ENCODE data around the gene TRPM7. TPM values are rescaled to one million over a fixed set of nuclear protein-coding genes. Genes with fewer than 3 reads are reported as not detected.

The TRPM7 gene
- total RNA-seq, 1 donor from 2014 or later: 43.6 TPM

DNA sequence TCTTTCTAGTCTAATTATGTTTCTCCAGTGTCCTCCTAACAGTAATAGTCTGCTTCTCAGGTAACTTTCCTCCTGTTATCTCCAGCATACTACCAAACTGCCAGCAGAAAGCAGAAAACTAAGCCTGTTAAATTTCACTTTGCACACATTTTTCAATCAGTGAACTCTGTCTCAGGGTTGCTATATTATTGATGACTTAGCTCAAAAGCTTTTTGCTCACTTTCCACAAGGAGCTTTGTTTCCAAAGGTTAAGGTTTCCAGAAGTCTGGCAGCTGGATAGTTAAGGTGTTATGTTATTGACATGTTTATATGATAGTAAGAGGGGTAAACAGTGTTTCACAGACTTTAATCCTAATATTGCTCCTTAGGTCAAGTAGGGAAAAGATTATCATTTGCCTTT is 5.1 kb downstream of the TRPM7 start:
- no peak for DNase-seq (ENCODE audit: extremely low spot score, unreplicated experiment)
- Mint-ChIP-seq H3K4me3 (peak overlapping the region; percentile 58), H3K27ac (peak overlapping the region; percentile 74), H3K4me1 (ENCODE audit: unreplicated experiment) (peaks cover 20% of the 10 kb centered on the region), H3K27me3 (no peaks in the 10 kb centered on the region), H3K36me3 (peaks cover 19% of the 10 kb centered on the region), H3K9me3 (no peaks in the 10 kb centered on the region)
- TF ChIP-seq, protein P1, sequence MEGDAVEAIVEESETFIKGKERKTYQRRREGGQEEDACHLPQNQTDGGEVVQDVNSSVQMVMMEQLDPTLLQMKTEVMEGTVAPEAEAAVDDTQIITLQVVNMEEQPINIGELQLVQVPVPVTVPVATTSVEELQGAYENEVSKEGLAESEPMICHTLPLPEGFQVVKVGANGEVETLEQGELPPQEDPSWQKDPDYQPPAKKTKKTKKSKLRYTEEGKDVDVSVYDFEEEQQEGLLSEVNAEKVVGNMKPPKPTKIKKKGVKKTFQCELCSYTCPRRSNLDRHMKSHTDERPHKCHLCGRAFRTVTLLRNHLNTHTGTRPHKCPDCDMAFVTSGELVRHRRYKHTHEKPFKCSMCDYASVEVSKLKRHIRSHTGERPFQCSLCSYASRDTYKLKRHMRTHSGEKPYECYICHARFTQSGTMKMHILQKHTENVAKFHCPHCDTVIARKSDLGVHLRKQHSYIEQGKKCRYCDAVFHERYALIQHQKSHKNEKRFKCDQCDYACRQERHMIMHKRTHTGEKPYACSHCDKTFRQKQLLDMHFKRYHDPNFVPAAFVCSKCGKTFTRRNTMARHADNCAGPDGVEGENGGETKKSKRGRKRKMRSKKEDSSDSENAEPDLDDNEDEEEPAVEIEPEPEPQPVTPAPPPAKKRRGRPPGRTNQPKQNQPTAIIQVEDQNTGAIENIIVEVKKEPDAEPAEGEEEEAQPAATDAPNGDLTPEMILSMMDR (conservative IDR thresholded peaks at IDR 0.05): no peak

DNA sequence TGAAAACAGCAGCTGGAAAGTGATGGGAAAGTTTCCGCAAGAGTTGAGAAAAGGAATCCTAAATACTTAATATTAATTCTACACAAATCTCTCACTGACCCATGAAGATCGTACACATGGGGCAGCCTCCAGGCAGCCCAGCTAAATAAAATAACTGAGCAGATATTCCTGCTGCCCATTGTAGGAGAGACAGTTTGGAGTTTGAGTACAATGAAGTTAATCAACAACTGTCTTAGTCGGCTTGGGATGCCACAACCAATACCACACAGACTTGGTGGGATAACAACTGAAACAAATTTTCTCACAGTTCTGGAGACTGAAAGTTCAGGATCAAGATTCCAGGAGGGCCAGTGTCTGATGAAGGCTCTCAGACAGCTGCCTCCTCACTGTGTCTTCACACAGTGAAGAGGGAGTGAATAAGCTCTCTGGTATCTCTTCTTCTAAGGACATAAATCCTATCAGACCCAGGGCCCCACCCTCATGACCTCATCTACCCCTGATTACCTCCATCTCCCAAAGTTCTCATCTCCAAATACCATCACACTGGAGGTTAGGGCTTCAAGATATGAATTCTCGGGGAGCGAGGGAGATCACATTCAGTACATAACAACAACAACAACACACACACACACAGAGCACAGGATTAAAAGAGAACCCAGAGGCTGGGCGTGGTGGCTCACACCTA is 9.7 kb downstream of the TRPM7 start:
- Mint-ChIP-seq H3K27me3 (no peaks in the 10 kb centered on the region), H3K4me1 (ENCODE audit: unreplicated experiment) (peaks cover 13% of the 10 kb centered on the region), H3K4me3 (peak overlapping the region; percentile 9), H3K27ac (peak overlapping the region; percentile 68), H3K36me3 (peaks cover 10% of the 10 kb centered on the region), H3K9me3 (no peaks in the 10 kb centered on the region)
- TF ChIP-seq, protein P1 (conservative IDR thresholded peaks at IDR 0.05): no peak
- DNase-seq (ENCODE audit: extremely low spot score, unreplicated experiment): no peak

DNA sequence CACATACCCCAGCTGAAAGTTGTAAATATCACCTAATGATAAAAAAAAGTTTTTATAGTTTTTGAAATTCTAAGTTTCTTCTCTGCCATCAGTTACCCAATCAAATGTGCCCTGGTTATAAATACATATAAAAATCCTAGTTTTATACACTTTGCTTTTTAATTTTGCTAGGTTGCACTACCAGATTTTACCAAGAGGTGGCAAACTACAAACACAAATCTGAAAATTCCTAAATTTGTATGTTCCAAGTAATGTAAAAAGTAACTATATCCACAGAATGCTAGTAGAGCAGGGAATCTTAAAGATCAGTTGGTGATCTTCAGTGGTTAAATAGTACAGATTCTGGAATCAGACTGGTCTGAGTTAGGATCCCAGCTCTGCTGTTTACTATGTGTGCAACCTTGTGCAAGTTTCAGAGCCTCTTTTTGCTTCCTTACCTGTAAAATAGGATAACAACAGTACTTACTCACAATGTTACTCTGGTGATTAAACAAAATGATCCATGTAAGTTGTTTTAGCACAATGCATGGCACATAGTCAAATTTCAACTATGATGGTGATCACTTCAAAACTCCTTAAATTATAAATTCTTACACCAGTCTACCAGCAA is 11.0 kb downstream of the TRPM7 start:
- no peak for DNase-seq (ENCODE audit: extremely low spot score, unreplicated experiment)
- no peak overlapping the region for H3K4me3 Mint-ChIP-seq
- no peaks in the 10 kb centered on the region for H3K9me3 Mint-ChIP-seq
- TF ChIP-seq, protein P1 (conservative IDR thresholded peaks at IDR 0.05): peak; percentile 87
- peaks cover 5% of the 10 kb centered on the region for H3K4me1 Mint-ChIP-seq (ENCODE audit: unreplicated experiment)
- H3K27me3 Mint-ChIP-seq: no peaks in the 10 kb centered on the region
- no peak overlapping the region for H3K27ac Mint-ChIP-seq
- peaks cover 4% of the 10 kb centered on the region for H3K36me3 Mint-ChIP-seq

DNA sequence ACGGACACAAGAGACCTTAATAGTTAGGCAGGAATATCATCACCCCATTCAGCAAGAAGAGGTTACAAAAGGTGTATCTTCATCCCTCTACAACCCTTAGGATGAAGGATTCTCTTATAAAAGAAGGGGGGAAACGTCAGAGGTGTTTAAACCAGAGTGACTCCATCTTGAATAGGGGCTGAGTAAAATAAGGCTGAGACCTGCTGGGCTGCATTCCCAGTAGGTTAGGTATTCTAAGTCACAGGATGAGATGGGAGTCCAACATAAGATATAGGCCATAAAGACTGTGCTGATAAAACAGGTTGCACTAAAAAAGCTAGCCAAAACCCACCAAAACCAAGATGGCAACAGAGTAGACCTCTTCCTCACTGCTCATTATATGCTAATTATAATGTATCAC is 16.5 kb downstream of the TRPM7 start:
- H3K4me1 Mint-ChIP-seq (ENCODE audit: unreplicated experiment): no peaks in the 10 kb centered on the region
- TF ChIP-seq, protein P1 (conservative IDR thresholded peaks at IDR 0.05): no peak
- no peak overlapping the region for H3K27ac Mint-ChIP-seq
- no peak overlapping the region for H3K4me3 Mint-ChIP-seq
- no peaks in the 10 kb centered on the region for H3K27me3 Mint-ChIP-seq
- peaks cover 10% of the 10 kb centered on the region for H3K36me3 Mint-ChIP-seq
- no peak for DNase-seq (ENCODE audit: extremely low spot score, unreplicated experiment)
- H3K9me3 Mint-ChIP-seq: no peaks in the 10 kb centered on the region

GRCh38 chr15:50669611-50670010 is 17.0 kb downstream of the TRPM7 start:
- peaks cover 11% of the 10 kb centered on the region for H3K36me3 Mint-ChIP-seq
- H3K27me3 Mint-ChIP-seq: no peaks in the 10 kb centered on the region
- no peaks in the 10 kb centered on the region for H3K9me3 Mint-ChIP-seq
- TF ChIP-seq, protein P1 (conservative IDR thresholded peaks at IDR 0.05): no peak
- no peaks in the 10 kb centered on the region for H3K4me1 Mint-ChIP-seq (ENCODE audit: unreplicated experiment)
- H3K27ac Mint-ChIP-seq: no peak overlapping the region
- no peak overlapping the region for H3K4me3 Mint-ChIP-seq
- no peak for DNase-seq (ENCODE audit: extremely low spot score, unreplicated experiment)
